Panc1 (cell line): ENCODE measurements around the gene TMEM150B. TPM values are rescaled to one million over a fixed set of nuclear protein-coding genes. Genes with fewer than 3 reads are reported as not detected.

Experiments
- ATAC-seq: fragments of 200-7000 bp; cut with Tn5 transposase; 2 replicates; pipeline ENCODE4 v1.9.1; 2020; ENCODE audit warnings: mild to moderate bottlenecking, moderate library complexity
- BruUV-seq: library from RNA; stranded (reverse); fragments of 400-500 nt; replicated peaks from 2 replicates; lab custom pipeline; 2021; lab: Mats Ljungman, UMichigan
- CTCF ChIA-PET: fragments of 300-600 bp; sonication (Branson Sonifier 250); formaldehyde crosslinking; loops from one replicate; lab custom pipeline; 2022; ENCODE audit warnings: antibody characterized with exemption; lab: Charles Lee
- POLR2A ChIA-PET: fragments of 300-600 bp; sonication (Branson Sonifier 250); formaldehyde crosslinking; loops from one replicate; lab custom pipeline; 2022; ENCODE audit warnings: antibody characterized with exemption; lab: Charles Lee
- DNase-seq: peaks from one replicate; pipeline ENCODE4 v3.0.0-alpha.2; 2010; ENCODE audit warnings: low read depth, low spot score
- H3K27ac ChIP-seq: 2 replicates; pipeline ENCODE4 v1.5.1; 2011; ENCODE audit warnings: mild to moderate bottlenecking, low read length, inconsistent platforms
- H3K27me3 ChIP-seq: fragments of 200-500 bp; sonication (Bioruptor generic); 2 replicates; pipeline ENCODE4 v1.6.0; 2014; ENCODE audit warnings: low read length, inconsistent platforms; ENCODE audit not compliant: control insufficient read depth, insufficient read depth
- H3K36me3 ChIP-seq: fragments of 200-500 bp; sonication (Bioruptor generic); 2 replicates; pipeline ENCODE4 v1.5.1; 2014; ENCODE audit warnings: inconsistent platforms, mild to moderate bottlenecking, low read length, moderate library complexity; ENCODE audit not compliant: control insufficient read depth, insufficient read depth
- H3K4me1 ChIP-seq: 2 replicates; pipeline ENCODE4 v1.5.1; 2011; ENCODE audit warnings: inconsistent platforms, mild to moderate bottlenecking, low read length, moderate library complexity; ENCODE audit not compliant: control insufficient read depth, insufficient read depth
- H3K4me3 ChIP-seq, 2 experiments: 2 replicates each; pipeline ENCODE4 v1.5.1; 2011 to 2012; ENCODE audit warnings: low read depth in 2 of 2, low read length in 2 of 2, mild to moderate bottlenecking in 2 of 2, inconsistent platforms in 1 of 2, moderate library complexity in 1 of 2
- H3K9me3 ChIP-seq: fragments of 200-500 bp; sonication (Bioruptor generic); 2 replicates; pipeline ENCODE4 v1.5.1; 2014; ENCODE audit warnings: low read depth, mild to moderate bottlenecking, inconsistent platforms, low read length, moderate library complexity; ENCODE audit not compliant: control insufficient read depth, insufficient read depth
- POLR2AphosphoS5 ChIP-seq: IDR thresholded peaks from 2 replicates; pipeline ENCODE4 v1.6.1; 2012; ENCODE audit warnings: mild to moderate bottlenecking, low read depth, low read length, moderate library complexity
- REST ChIP-seq, 2 experiments: IDR thresholded peaks; 2 replicates each; pipeline ENCODE4 v1.6.1; 2011 to 2012; ENCODE audit warnings: low read depth in 2 of 2, control low read depth in 1 of 2, low read length in 1 of 2, mild to moderate bottlenecking in 1 of 2, moderate library complexity in 1 of 2; ENCODE audit not compliant: insufficient read depth in 1 of 2
- SIN3A ChIP-seq: IDR thresholded peaks from 2 replicates; pipeline ENCODE4 v1.6.1; 2012; ENCODE audit warnings: low read depth, mild to moderate bottlenecking, low read length, moderate library complexity, borderline replicate concordance; ENCODE audit not compliant: insufficient read depth
- TCF7L2 ChIP-seq: IDR thresholded peaks from 2 replicates; pipeline ENCODE4 v1.6.1; 2011; ENCODE audit warnings: mild to moderate bottlenecking, low read depth, low read length, inconsistent platforms
- in situ Hi-C: cut with HindIII; loops from 2 replicates; pipeline ENCODE4 v1.10.0; 2016; ENCODE audit warnings: low sequenced_read_pairs, low pct_unique_long_range_greater_than_20kb
- intact Hi-C: fragments of 100-400 bp; cut with micrococcal nuclease; formaldehyde crosslinking; loops from one replicate; pipeline ENCODE4 v1.10.0; 2022; ENCODE audit not compliant: unreplicated experiment
- total RNA-seq: library from RNA; stranded (reverse); gene quantifications from one replicate; pipeline ENCODE4 v1.2.1, GENCODE V29; 2021; ENCODE audit not compliant: unreplicated experiment
- TF ChIP-seq, protein P1 (sequence below): fragments of 450-650 bp; IDR thresholded peaks from 2 replicates; pipeline ENCODE4 v1.5.1; 2017; ENCODE audit warnings: mild to moderate bottlenecking

Gene TMEM150B
- total RNA-seq, 1 experiment from 2014 or later = not detected

DNA sequence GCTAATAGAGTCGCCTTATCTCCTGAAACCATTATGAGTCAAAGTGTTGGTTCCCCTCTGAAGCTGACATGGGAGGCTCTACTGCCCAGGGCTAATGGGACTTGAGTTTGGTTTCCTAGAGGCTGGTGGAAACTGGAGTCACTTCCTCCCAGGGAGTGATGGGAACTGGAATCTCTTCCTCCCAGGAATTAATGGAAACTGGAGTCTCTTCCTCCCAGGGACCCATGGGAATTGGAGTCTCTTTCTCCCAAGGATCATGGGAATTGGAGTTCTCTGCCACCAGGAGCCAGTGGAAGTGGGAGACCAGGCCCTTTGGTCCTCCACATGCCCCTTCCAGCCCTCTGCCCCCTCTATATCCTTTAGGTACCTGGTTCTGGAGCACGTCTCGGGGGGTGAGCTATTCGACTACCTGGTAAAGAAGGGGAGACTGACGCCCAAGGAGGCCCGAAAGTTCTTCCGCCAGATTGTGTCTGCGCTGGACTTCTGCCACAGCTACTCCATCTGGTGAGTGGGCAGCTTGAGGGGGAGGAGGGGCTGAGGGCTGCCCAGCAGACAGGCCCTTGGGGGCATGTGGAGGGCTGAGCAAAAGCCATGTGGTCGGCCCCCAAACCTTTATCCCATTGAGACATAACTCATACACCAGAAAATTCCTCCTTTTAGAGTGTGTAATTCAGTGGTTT is 35.9 kb downstream of the TMEM150B start:
- Histone ChIP-seq H3K36me3 (no peaks in the 10 kb centered on the region), H3K27ac (no peak overlapping the region), H3K9me3 (no peaks in the 10 kb centered on the region), H3K4me1 (peaks cover 10% of the 10 kb centered on the region), H3K27me3 (no peaks in the 10 kb centered on the region), H3K4me3 (no peak overlapping the region)
- no TSS peak for BruUV-seq
- intact Hi-C loops (no loop called here), in situ Hi-C loops (no loop called here)
- ATAC-seq (no peak), DNase-seq (no peak)
- CTCF ChIA-PET = no interaction called here
- TF ChIP-seq POLR2AphosphoS5 = no peak
- TF ChIP-seq REST (IDR thresholded peaks at IDR 0.05; ENCODE audit: insufficient read depth in 1 of 2, low read depth in 2 of 2, low read length in 1 of 2) = no peak
- no peak for TF ChIP-seq TCF7L2
- TF ChIP-seq, protein P1, sequence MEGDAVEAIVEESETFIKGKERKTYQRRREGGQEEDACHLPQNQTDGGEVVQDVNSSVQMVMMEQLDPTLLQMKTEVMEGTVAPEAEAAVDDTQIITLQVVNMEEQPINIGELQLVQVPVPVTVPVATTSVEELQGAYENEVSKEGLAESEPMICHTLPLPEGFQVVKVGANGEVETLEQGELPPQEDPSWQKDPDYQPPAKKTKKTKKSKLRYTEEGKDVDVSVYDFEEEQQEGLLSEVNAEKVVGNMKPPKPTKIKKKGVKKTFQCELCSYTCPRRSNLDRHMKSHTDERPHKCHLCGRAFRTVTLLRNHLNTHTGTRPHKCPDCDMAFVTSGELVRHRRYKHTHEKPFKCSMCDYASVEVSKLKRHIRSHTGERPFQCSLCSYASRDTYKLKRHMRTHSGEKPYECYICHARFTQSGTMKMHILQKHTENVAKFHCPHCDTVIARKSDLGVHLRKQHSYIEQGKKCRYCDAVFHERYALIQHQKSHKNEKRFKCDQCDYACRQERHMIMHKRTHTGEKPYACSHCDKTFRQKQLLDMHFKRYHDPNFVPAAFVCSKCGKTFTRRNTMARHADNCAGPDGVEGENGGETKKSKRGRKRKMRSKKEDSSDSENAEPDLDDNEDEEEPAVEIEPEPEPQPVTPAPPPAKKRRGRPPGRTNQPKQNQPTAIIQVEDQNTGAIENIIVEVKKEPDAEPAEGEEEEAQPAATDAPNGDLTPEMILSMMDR = no peak
- no peak for TF ChIP-seq SIN3A
- POLR2A ChIA-PET = no interaction called here

- peaks cover 10% of the 10 kb centered on the region for H3K4me1 ChIP-seq
- BruUV-seq = no TSS peak
- intact Hi-C loops = no loop called here
- no peak overlapping the region for H3K4me3 ChIP-seq
- no peak overlapping the region for H3K27ac ChIP-seq
- ChIA-PET POLR2A (no interaction called here), CTCF (no interaction called here)
- ATAC-seq = no peak
- no peaks in the 10 kb centered on the region for H3K36me3 ChIP-seq
- DNase-seq = no peak
- no peaks in the 10 kb centered on the region for H3K9me3 ChIP-seq
- TF ChIP-seq TCF7L2 (no peak), REST (IDR thresholded peaks at IDR 0.05; ENCODE audit: insufficient read depth in 1 of 2, low read depth in 2 of 2, low read length in 1 of 2) (no peak), POLR2AphosphoS5 (no peak), SIN3A (no peak)
- TF ChIP-seq, protein P1 = no peak
- no peaks in the 10 kb centered on the region for H3K27me3 ChIP-seq
- in situ Hi-C loops = no loop called here
These were observed 37.6 kb downstream of the TMEM150B start for GRCh38 chr19:55287361-55288079.
